Muscle layer of duodenum (tissue), 2 donors: ENCODE measurements around the gene TEAD4.

Experiments
- H3K27ac ChIP-seq: one replicate; pipeline ENCODE4 v1.7.0; 2013; ENCODE audit warnings: mild to moderate bottlenecking, low read length
- H3K27me3 ChIP-seq: one replicate; pipeline ENCODE4 v1.7.0; 2013; ENCODE audit warnings: low read depth, mild to moderate bottlenecking, control low read depth, low read length
- H3K36me3 ChIP-seq, 2 donors: one replicate each; pipeline ENCODE4 v1.7.0; 2013; ENCODE audit warnings: low read length in 2 of 2, control low read depth in 1 of 2, mild to moderate bottlenecking in 1 of 2; ENCODE audit not compliant: insufficient read depth in 2 of 2, control insufficient read depth in 1 of 2
- H3K4me1 ChIP-seq, 2 donors: one replicate each; pipeline ENCODE4 v1.7.0; 2013; ENCODE audit warnings: low read length in 2 of 2, mild to moderate bottlenecking in 2 of 2, control low read depth in 1 of 2, moderate library complexity in 1 of 2; ENCODE audit not compliant: insufficient read depth in 2 of 2, control insufficient read depth in 1 of 2
- H3K4me3 ChIP-seq, 2 donors: one replicate each; pipeline ENCODE4 v1.7.0; 2013; ENCODE audit warnings: low read length in 2 of 2, low read depth in 1 of 2, mild to moderate bottlenecking in 1 of 2
- H3K9me3 ChIP-seq, 2 donors: one replicate each; pipeline ENCODE4 v1.7.0; 2013; ENCODE audit warnings: low read length in 2 of 2, control low read depth in 1 of 2, mild to moderate bottlenecking in 1 of 2; ENCODE audit not compliant: control insufficient read depth in 1 of 2
- donor health status: healthy.

TEAD4 gene

DNA sequence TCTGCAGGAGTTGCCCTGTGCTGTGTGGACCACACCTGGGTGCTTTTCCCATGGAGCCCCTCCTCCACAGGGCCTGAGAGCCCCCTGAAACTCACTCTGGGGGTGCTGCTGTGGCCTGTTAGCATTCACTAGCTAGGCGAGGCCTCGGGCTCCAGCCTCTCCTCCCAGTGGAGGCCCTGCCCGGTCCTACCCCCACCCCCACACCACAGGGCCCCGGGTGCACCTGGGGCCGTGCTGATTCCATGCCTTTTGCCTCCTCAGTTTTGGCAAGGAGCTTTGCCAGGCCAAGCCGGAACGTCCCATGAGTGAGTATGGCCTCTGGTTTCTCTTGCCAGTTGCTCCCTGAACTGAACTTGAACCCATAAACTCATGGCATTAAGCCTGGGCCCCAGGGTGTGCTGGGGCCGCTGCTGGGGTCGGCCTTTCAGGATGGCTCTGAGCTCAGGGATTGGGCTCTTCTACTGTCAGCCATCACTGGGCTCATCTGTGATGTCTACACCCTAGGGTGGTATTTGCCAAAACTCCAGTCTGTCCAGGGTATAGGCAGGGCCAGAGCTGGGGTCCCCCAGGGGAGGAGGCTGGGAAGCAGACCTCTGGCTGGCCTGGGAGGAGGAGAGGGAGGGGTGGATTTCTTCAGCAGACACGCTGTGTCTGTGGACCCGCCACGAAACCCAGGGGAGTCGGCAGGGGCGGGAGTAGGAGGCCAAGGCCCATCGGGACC lies 59.2 kb downstream of the TEAD4 start:
- Histone ChIP-seq H3K4me3 (no peak overlapping the region), H3K27ac (no peak overlapping the region), H3K4me1 (no peaks in the 10 kb centered on the region), H3K9me3 (no peaks in the 10 kb centered on the region), H3K36me3 (peaks cover 0 to 6% of the 10 kb centered on the region in 2 donors), H3K27me3 (no peaks in the 10 kb centered on the region)

DNA sequence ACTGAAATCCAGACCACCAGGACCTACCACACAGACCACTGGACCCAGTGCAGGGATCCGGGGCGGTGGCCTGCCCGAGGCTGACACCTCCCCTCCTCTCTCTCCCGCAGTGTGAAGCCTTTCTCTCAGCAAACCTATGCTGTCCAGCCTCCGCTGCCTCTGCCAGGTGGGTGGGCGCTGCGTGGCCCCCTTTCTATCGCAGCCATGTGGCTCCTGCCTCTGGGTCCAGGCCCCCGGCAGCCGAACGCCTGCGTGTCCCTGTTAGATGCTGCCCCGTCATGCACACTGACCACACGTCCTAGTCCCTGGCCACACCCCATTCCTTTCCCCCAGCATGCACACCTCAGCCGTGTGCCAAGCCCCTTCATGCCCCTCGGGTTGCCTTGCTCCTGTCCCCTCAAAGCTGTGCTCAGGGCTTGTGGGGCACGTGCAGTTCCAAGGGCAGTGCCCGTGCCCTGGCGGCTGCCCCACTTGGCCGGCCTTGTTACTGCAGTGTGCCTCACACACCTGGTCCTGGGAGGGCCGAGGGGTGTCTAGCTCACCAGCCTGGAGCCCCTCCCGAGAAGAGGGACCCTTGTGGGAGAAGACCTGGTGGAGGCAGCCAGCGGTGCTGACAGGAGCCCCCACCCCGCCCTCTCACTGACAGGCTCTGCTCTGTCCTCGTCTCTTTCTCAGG lies 59.9 kb downstream of the TEAD4 start:
- H3K27ac ChIP-seq, result no peak overlapping the region
- H3K9me3 ChIP-seq, result no peaks in the 10 kb centered on the region
- H3K4me3 ChIP-seq, result no peak overlapping the region
- peaks cover 0 to 6% of the 10 kb centered on the region in 2 donors for H3K36me3 ChIP-seq
- no peaks in the 10 kb centered on the region for H3K4me1 ChIP-seq
- H3K27me3 ChIP-seq, result no peaks in the 10 kb centered on the region

DNA sequence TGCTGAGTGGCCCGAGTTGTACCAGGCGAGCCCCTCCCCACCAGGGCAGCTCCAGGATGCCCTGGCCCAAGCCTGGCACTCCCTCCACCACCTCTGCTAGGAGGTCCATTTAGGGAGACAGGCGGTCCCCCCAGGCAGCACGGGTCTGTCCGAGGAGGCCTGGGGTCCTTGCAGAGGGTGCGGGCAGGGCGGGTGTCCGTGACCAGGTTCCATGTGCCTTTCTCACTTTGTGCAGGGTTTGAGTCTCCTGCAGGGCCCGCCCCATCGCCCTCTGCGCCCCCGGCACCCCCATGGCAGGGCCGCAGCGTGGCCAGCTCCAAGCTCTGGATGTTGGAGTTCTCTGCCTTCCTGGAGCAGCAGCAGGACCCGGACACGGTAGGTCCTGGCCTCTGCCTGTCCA lies 61.2 kb downstream of the TEAD4 start:
- peaks cover 0 to 6% of the 10 kb centered on the region in 2 donors for H3K36me3 ChIP-seq
- no peaks in the 10 kb centered on the region for H3K27me3 ChIP-seq
- H3K9me3 ChIP-seq, result no peaks in the 10 kb centered on the region
- no peak overlapping the region for H3K4me3 ChIP-seq
- H3K4me1 ChIP-seq, result no peaks in the 10 kb centered on the region
- no peak overlapping the region for H3K27ac ChIP-seq

DNA sequence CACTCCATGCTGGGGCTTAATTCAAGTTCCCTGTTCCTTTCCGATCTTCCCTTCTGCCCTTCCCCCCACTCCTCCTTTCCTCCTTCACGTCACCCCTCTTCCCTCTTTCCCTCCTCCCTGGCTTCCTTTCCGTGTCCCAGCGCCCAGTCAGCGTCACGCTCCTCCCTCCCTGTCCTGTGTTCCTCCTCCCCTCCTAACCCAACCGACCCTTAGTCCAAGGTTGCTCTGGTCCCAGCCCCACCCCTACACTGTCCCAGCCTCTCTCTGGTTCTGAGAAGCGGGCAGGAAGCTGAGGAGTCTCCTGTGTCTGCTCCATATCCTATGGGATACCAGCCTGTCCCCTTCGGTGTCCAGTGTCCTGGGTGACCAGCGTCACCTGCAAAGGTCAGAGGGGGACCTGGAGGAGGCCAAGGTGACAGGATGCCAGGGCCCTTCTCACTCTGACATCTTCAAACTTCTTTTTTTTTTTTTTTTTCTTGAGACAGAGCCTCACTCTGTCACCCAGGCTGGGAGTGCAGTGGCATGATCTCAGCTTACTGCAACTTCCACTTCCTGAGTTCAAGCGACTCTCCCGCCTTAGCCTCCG lies 61.7 kb downstream of the TEAD4 start:
- Histone ChIP-seq H3K4me3 (no peak overlapping the region), H3K4me1 (no peaks in the 10 kb centered on the region), H3K9me3 (no peaks in the 10 kb centered on the region), H3K27me3 (no peaks in the 10 kb centered on the region), H3K27ac (no peak overlapping the region), H3K36me3 (peaks cover 0 to 6% of the 10 kb centered on the region in 2 donors)

DNA sequence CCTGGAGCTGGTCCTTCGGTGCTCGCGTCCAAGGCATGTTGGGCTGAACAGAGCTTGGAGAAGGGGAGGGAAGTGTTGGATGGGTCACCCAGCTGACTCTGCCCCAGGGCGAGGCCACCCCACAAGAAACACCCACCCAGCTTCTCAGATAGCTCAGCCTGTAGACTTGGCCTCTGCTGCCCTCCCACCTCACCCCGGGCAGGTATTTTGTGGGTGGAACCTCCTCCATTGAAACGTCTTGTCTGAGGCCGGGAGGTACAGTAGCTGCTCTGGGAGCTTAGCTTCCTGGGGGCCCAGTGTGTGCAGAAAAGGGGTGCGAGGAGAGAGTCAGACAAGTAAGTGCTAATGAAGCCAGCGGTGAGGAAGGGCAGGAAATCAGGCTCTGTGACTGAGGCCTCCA lies 63.2 kb downstream of the TEAD4 start:
- Histone ChIP-seq H3K4me1 (no peaks in the 10 kb centered on the region), H3K27me3 (no peaks in the 10 kb centered on the region), H3K36me3 (peaks cover 0 to 10% of the 10 kb centered on the region in 2 donors), H3K4me3 (no peak overlapping the region), H3K9me3 (no peaks in the 10 kb centered on the region), H3K27ac (no peak overlapping the region)

DNA sequence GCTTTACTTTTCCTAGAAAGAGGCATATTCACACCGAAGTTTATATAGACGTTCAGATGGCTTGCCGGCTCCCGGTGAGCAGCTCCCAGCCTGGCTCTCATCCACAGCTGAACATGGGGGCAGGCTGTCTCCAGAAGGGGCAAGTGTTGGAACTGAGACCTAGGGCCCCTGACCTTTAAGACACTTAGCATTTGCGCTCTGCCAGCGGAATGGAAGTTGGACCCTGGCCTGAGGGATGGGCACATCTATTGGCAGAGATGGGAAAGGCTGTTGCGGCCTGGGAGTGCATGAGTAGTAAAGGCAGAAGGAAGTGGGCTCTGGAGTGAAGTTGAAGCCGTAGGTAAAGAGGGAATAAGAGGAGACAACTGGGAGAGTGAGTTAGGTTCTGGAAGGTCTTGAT lies 63.8 kb downstream of the TEAD4 start:
- H3K27ac ChIP-seq, result no peak overlapping the region

DNA sequence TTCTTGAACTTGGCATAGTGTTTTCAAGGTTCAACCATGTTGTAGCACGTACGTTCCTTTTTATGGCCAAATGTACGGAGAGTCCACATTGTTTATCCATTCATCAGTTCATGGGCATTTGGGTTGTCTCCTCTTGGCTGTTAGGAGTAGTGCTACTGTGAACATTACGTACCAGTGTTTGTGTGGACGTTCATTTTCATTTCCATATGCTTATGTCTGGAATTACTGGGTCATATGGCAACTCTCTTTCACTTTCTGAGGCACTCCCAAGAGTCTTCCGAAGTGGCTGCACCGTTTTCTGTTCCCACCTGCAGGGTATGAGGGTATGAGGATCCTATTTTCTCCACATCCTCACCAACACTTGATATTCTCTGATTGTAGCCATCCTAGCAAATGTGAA lies 68.9 kb downstream of the TEAD4 start:
- no peak overlapping the region for H3K27ac ChIP-seq
- no peak overlapping the region for H3K4me3 ChIP-seq
- no peaks in the 10 kb centered on the region for H3K9me3 ChIP-seq
- peaks cover 0 to 4% of the 10 kb centered on the region in 2 donors for H3K36me3 ChIP-seq
- H3K27me3 ChIP-seq, result no peaks in the 10 kb centered on the region
- no peaks in the 10 kb centered on the region for H3K4me1 ChIP-seq

More for the DNA sequence above, 63.8 kb downstream of the TEAD4 start:
- H3K4me1 ChIP-seq, result no peaks in the 10 kb centered on the region
- H3K4me3 ChIP-seq, result no peak overlapping the region
- peaks cover 0 to 10% of the 10 kb centered on the region in 2 donors for H3K36me3 ChIP-seq
- no peaks in the 10 kb centered on the region for H3K27me3 ChIP-seq
- H3K9me3 ChIP-seq, result no peaks in the 10 kb centered on the region

DNA sequence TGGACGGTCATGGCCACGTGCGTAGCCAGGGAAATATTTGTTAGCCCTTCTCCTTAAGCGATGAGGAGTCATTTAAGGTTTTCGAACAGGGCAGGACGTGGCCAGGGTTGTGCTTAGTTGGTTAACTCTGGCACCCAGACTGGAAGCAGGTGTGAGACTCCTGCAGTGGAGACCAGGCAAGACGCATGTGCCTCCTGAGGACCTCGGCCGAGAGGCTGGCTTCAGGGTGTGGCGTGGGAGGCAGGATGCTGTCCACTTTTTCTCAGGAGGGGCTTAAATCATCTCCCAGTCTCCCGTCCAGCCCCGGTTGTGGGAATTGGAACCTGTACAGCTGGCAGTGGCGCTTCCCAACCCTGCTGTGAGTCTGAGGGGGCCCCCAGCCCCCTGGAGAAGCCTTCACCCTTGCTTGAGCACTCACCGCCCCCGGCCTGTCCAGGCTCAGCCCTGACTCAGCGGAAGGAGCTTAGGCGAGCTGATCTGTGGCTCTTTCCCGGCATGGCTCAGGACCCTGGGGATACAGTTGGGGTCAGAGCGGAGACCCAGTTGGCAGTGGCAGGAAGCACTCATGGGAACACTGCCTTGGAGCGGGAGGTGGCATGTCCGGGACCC lies 71.7 kb downstream of the TEAD4 start:
- Histone ChIP-seq H3K27ac (no peak overlapping the region), H3K4me3 (no peak overlapping the region)

DNA sequence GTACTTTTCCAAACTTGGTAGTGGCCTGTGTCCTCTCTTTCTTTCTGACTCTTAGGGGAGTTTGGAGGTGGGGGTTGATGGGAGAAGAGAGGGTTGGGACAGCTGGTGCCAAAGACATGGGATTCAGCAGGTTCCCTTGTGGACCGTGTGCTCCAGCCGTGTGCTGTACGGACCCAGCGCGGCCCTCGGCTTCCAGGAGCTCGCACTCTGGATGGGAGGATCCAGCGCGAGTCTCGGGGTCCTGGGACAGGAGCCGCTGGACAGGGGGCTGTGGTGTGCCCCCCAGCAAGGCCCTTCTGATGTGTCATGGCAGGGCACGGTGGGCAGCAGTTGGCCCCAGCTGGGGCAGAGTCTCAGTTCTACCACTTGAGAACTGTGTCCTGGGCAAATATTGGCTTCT lies 73.0 kb downstream of the TEAD4 start:
- H3K4me1 ChIP-seq, result peaks cover 0 to 14% of the 10 kb centered on the region in 2 donors
- no peak overlapping the region for H3K4me3 ChIP-seq
- H3K36me3 ChIP-seq, result no peaks in the 10 kb centered on the region
- no peaks in the 10 kb centered on the region for H3K9me3 ChIP-seq
- no peaks in the 10 kb centered on the region for H3K27me3 ChIP-seq
- H3K27ac ChIP-seq, result no peak overlapping the region

More for the DNA sequence above, 71.7 kb downstream of the TEAD4 start:
- Histone ChIP-seq H3K36me3 (peaks cover 0 to 4% of the 10 kb centered on the region in 2 donors), H3K27me3 (no peaks in the 10 kb centered on the region), H3K4me1 (peaks cover 0 to 13% of the 10 kb centered on the region in 2 donors), H3K9me3 (no peaks in the 10 kb centered on the region)

DNA sequence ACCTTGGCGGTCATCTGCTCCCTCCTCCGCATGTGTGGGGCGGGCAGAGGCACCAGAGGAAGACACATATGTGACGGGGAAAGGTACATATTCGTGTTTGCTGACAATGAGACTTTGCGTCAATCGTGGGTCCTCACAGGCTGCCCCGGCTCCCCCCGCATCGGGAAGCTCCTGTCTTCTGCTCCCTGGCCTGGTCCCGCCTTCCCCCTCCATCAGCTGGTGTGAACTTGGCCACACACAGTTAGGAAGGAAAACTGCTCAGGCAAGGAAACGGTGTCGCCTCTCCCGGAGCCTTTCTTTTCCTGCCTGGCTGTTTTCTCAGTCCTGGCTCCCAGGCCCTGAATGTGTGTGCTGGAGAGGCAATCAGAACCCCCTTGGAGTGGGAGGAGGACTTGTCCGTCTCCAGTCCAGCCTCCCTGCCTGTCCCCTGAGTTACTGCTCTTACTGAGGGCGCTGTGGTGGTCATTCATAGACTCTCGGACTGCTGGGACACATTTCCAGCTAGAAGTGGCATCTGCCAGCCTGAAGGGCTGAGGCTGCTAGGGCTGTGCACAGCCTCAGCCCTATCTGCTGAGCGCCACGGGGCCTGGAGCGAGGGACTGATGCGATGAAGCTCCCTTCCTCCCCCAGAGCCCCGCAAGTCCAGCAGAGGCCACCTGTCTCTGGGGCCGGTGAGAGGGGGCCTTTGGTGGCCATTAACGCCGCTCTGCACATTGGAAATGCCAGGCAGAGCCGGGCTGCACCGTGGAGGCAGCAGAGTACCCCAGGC lies 73.8 kb downstream of the TEAD4 start:
- Histone ChIP-seq H3K27ac (no peak overlapping the region), H3K36me3 (peaks cover 0 to 2% of the 10 kb centered on the region in 2 donors), H3K4me3 (no peak overlapping the region), H3K27me3 (no peaks in the 10 kb centered on the region), H3K4me1 (peaks cover 0 to 14% of the 10 kb centered on the region in 2 donors), H3K9me3 (no peaks in the 10 kb centered on the region)

DNA sequence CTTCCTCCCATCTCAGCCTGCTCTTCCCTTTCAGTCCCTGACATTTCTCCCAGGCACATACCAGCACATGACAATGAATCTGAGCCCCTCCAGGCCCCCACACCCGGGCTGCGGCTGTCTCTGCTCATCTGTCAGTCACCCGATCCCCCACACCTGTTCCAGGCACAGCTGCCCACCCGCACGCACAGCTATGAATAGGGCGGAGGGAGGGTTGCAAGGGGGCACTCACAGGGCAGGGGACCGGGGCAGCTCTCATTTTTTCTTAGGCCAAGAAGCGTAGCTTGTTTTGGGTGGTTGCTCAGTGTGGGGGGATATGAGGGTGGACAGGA lies 74.3 kb downstream of the TEAD4 start:
- Histone ChIP-seq H3K4me3 (no peak overlapping the region), H3K27ac (no peak overlapping the region), H3K4me1 (peaks cover 0 to 14% of the 10 kb centered on the region in 2 donors), H3K36me3 (peaks cover 0 to 7% of the 10 kb centered on the region in 2 donors), H3K27me3 (no peaks in the 10 kb centered on the region), H3K9me3 (no peaks in the 10 kb centered on the region)
